ENCODE data around the gene ITPR1. TPM values are rescaled to one million over a fixed set of nuclear protein-coding genes. Genes with fewer than 3 reads are reported as not detected.

The ITPR1 gene
- total RNA-seq, 1 experiment from 2014 or later, result 7.5 TPM

DNA sequence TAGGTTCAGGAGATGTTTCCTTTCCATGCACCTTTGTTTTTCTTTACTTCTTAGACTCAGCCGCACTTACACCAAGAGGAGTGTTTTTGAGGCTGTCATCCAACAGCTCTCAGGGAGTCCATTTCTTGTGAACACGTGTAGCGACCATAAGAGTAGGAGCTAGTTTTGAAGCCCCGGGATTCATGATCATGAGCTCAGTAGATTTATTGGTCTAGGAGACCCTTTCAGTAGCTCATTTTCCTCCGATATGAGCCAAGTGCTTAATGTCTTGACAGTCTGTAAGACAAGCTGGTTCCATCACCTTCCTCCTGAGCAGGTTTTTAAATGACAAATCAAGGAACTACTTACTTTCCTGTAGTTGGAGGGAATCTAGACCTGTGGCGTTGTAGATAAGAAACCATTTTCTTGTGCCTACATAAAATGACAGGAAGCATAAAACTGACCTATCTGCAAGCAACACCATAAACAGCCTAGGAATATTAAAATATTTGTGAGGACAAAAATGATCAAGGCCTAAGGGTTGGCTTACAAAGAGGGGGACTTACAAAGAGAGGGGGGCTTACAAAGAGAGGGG lies 313.5 kb downstream of the ITPR1 start:
- ChIA-PET POLR2A (interaction anchor here (0.7 to 1.3 kb wide), 3 partner anchors 11 to 33 kb away, joined by 3 read pairs; no protein-coding TSS in a partner anchor), CTCF (interaction anchor here (0.6 kb wide), 2 partner anchors 86 to 223 kb away, joined by 3 to 4 read pairs; no protein-coding TSS in a partner anchor)
- Mint-ChIP-seq H3K4me1 (ENCODE audit: insufficient read depth, unreplicated experiment) (no peaks in the 10 kb centered on the region), H3K9me3 (ENCODE audit: unreplicated experiment) (no peaks in the 10 kb centered on the region), H3K4me3 (ENCODE audit: unreplicated experiment) (no peak overlapping the region), H3K36me3 (ENCODE audit: insufficient read depth, unreplicated experiment) (no peaks in the 10 kb centered on the region), H3K27me3 (ENCODE audit: insufficient read depth, unreplicated experiment) (no peaks in the 10 kb centered on the region), H3K27ac (ENCODE audit: low read depth, unreplicated experiment) (no peak overlapping the region)
- no peak for DNase-seq (ENCODE audit: unreplicated experiment)
- intact Hi-C loops (cut with micrococcal nuclease), result no loop called here
- TF ChIP-seq, protein P1, sequence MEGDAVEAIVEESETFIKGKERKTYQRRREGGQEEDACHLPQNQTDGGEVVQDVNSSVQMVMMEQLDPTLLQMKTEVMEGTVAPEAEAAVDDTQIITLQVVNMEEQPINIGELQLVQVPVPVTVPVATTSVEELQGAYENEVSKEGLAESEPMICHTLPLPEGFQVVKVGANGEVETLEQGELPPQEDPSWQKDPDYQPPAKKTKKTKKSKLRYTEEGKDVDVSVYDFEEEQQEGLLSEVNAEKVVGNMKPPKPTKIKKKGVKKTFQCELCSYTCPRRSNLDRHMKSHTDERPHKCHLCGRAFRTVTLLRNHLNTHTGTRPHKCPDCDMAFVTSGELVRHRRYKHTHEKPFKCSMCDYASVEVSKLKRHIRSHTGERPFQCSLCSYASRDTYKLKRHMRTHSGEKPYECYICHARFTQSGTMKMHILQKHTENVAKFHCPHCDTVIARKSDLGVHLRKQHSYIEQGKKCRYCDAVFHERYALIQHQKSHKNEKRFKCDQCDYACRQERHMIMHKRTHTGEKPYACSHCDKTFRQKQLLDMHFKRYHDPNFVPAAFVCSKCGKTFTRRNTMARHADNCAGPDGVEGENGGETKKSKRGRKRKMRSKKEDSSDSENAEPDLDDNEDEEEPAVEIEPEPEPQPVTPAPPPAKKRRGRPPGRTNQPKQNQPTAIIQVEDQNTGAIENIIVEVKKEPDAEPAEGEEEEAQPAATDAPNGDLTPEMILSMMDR (IDR thresholded peaks at IDR 0.05; ENCODE audit: unreplicated experiment), result no peak
- no TSS peak for BruUV-seq (replicated peaks)

DNA sequence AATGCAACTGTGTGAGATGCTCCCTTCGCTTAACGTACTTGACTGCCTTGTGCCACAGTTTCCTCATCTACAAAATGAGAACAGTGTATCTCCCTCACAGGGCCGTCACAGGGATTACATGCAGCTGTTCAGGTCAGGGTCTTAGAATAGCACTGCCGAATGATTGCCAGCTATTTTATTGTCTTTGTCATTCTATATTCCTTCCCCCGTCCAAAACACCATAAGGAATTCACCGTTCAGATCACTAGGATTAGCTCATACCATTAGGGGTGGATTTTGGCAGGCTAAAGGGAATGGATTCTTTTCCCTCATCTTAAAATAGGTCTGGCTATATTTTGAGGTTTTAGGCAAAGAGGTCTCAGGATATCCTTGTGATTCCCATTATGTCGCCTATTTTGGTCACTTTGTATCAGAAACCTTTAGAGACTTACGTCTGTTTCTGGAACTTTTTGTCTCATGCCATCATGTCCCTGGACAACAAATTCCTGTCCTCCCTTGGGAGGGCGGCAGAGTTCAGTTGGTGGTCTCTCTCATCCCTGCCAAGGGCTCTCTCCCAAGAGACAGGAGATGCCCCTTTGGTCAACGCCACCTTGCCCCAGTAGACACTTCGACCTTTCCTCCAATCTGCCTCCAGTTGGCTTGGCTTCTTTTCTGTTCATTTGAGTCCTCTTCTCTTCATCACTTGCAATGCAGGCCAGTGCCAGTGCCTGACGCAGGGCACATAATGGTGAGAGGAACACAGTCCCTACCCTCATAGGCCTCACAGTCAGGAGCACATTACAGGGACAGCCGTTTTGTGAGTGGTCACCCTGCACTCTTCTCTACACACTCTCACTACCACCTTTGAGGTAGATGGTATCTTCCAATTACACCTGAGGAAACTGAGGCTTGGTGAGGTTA lies 314.5 kb downstream of the ITPR1 start:
- no TSS peak for BruUV-seq (replicated peaks)
- Mint-ChIP-seq H3K4me3 (ENCODE audit: unreplicated experiment) (no peak overlapping the region), H3K27me3 (ENCODE audit: insufficient read depth, unreplicated experiment) (no peaks in the 10 kb centered on the region), H3K9me3 (ENCODE audit: unreplicated experiment) (no peaks in the 10 kb centered on the region), H3K27ac (ENCODE audit: low read depth, unreplicated experiment) (no peak overlapping the region), H3K36me3 (ENCODE audit: insufficient read depth, unreplicated experiment) (no peaks in the 10 kb centered on the region), H3K4me1 (ENCODE audit: insufficient read depth, unreplicated experiment) (no peaks in the 10 kb centered on the region)
- TF ChIP-seq, protein P1 (IDR thresholded peaks at IDR 0.05; ENCODE audit: unreplicated experiment), result no peak
- intact Hi-C loops (cut with micrococcal nuclease), result no loop called here
- ChIA-PET POLR2A (interaction anchor here (1.3 kb wide), 1 partner anchor 12 kb away, joined by 3 read pairs; no protein-coding TSS in a partner anchor), CTCF (no interaction called here)
- no peak for DNase-seq (ENCODE audit: unreplicated experiment)

DNA sequence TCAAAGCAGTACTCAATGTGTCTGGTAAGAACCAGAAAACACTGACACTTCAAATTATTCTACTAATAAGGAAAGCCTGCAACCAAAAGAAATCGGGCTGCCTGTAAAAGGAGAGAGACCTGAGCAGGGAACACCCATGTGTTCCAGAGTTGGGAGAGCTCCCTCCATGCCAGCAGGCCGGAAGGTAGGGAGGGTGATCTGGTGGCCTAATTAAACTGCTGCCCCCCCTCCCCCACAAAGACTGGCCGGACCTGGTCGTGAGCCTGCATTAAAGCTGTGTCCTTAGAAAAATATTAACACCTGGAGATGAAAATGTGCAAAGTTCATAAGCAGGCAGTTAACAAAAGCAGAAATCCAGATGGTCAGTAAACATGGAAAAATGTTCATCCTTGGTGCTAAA lies 315.5 kb downstream of the ITPR1 start:
- Mint-ChIP-seq H3K27me3 (ENCODE audit: insufficient read depth, unreplicated experiment) (no peaks in the 10 kb centered on the region), H3K9me3 (ENCODE audit: unreplicated experiment) (no peaks in the 10 kb centered on the region), H3K4me3 (ENCODE audit: unreplicated experiment) (no peak overlapping the region), H3K4me1 (ENCODE audit: insufficient read depth, unreplicated experiment) (no peaks in the 10 kb centered on the region), H3K27ac (ENCODE audit: low read depth, unreplicated experiment) (no peak overlapping the region), H3K36me3 (ENCODE audit: insufficient read depth, unreplicated experiment) (no peaks in the 10 kb centered on the region)
- BruUV-seq (replicated peaks), result no TSS peak
- intact Hi-C loops (cut with micrococcal nuclease), result no loop called here
- CTCF ChIA-PET, result interaction anchor here (0.6 kb wide), 1 partner anchor 172 kb away, joined by 4 read pairs; no protein-coding TSS in a partner anchor
- TF ChIP-seq, protein P1 (IDR thresholded peaks at IDR 0.05; ENCODE audit: unreplicated experiment), result no peak
- no peak for DNase-seq (ENCODE audit: unreplicated experiment)
- POLR2A ChIA-PET, result no interaction called here

DNA sequence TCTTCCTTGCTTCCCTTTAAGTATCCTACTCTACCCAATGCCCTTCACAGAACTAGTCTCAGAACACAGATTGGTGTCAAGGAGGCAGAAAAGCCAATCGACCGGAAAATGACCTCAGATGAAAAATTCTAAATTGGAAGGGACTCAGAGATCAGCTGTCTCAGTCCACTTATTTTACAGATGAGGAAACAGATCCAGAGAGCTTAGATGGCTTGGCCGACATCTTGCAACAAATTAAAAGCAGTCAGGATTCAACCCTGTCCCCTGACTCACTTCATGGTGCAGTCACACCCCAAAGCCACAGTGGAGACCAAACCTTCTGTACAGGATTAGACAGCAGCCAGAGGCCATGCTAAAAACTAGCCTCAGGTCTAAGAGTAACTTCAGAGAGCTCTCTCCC lies 316.8 kb downstream of the ITPR1 start:
- Mint-ChIP-seq H3K9me3 (ENCODE audit: unreplicated experiment) (no peaks in the 10 kb centered on the region), H3K36me3 (ENCODE audit: insufficient read depth, unreplicated experiment) (no peaks in the 10 kb centered on the region), H3K4me3 (ENCODE audit: unreplicated experiment) (no peak overlapping the region), H3K27me3 (ENCODE audit: insufficient read depth, unreplicated experiment) (no peaks in the 10 kb centered on the region), H3K27ac (ENCODE audit: low read depth, unreplicated experiment) (no peak overlapping the region), H3K4me1 (ENCODE audit: insufficient read depth, unreplicated experiment) (no peaks in the 10 kb centered on the region)
- no peak for DNase-seq (ENCODE audit: unreplicated experiment)
- ChIA-PET CTCF (interaction anchor here (0.5 to 1.3 kb wide), 4 partner anchors 9 to 438 kb away, joined by 3 read pairs; no protein-coding TSS in a partner anchor), POLR2A (interaction anchor here (1.5 kb wide), 1 partner anchor 15 kb away, joined by 3 read pairs; no protein-coding TSS in a partner anchor)
- BruUV-seq (replicated peaks), result no TSS peak
- intact Hi-C loops (cut with micrococcal nuclease), result no loop called here
- TF ChIP-seq, protein P1 (IDR thresholded peaks at IDR 0.05; ENCODE audit: unreplicated experiment), result no peak
